Breast epithelium (tissue), 3 donors: ENCODE results near the gene ULK4.

ENCODE experiments used
- CTCF ChIP-seq, 3 donors: fragments of 450-650 bp; IDR thresholded peaks; one replicate each; pipeline ENCODE4 v1.5.1; 2016 to 2017; ENCODE audit warnings: antibody characterized with exemption in 3 of 3, mild to moderate bottlenecking in 3 of 3, moderate library complexity in 3 of 3
- POLR2A ChIP-seq: fragments of 450-650 bp; IDR thresholded peaks from one replicate; pipeline ENCODE4 v1.6.1; 2016; ENCODE audit warnings: antibody characterized with exemption, mild to moderate bottlenecking, moderate library complexity

DNA sequence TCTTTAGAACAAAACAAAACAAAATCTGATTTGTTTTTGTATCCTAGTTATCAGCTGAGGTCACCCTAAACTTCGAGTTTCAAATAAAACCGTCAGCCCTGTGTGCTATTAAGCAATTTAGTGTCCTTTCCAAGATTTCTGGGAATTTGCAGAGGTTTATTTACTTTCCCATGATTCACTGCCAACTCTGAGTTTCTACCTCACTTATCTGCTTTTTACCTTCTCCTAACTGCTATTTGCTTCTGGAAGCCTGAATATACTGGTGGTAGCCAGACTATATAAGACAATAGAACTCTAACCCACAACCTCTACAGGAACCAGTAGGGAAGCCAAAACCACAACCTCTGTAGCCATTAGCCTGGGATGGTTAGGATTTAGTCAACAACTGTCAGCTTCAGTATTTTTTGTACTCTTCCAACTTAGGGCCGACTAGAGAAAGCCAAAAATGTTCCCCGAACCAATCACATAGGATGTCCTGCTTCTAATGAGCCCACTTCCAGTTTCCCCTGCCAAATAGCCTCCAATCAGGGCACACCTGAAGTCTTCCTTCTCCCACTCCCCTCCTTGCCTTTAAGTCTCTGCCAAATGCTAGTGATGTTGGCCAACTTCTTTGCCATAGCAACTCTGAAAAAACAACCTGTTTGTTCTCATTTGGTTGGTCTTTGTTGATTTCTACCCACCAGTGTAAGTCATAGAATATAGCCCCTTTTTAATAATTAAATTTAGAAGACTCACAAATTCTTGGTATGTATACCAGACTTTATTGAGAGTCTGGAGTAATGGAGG is 273.1 kb downstream of the ULK4 start:
- TF ChIP-seq CTCF (IDR thresholded peaks at IDR 0.05) (no peak), POLR2A (no peak)
